Left lobe of liver (tissue), 2 donors: ENCODE data around the gene GP1BB. TPM values are rescaled to one million over a fixed set of nuclear protein-coding genes. Genes with fewer than 3 reads are reported as not detected.
A peak's percentile ranks its signal among the peaks of the same experiment; 100 is the strongest.
"Not testable (repeated sequence)": the region's sequence is repeated elsewhere in the genome, so short reads cannot be mapped to it uniquely, and the experiment has no call there.

Source experiments
- ATAC-seq: fragments of 200-7000 bp; cut with Tn5 transposase; one replicate; pipeline ENCODE4 v1.9.1; 2020; ENCODE audit warnings: mild to moderate bottlenecking, moderate library complexity
- DNase-seq: peaks from one replicate; pipeline ENCODE4 v3.0.0-alpha.2; 2020; ENCODE audit warnings: low spot score
- total RNA-seq: library from RNA; stranded (reverse); gene quantifications from one replicate; pipeline ENCODE4 v1.2.1, GENCODE V29; 2021
- donor health status: DM: no; HTN: no; CAD: no; lungs with moderate emphysema.
- donor health status: DM: no; HTN: yes; CAD: no.

The GP1BB gene
- total RNA-seq, 1 donor from 2014 or later, result 0.75 TPM

DNA sequence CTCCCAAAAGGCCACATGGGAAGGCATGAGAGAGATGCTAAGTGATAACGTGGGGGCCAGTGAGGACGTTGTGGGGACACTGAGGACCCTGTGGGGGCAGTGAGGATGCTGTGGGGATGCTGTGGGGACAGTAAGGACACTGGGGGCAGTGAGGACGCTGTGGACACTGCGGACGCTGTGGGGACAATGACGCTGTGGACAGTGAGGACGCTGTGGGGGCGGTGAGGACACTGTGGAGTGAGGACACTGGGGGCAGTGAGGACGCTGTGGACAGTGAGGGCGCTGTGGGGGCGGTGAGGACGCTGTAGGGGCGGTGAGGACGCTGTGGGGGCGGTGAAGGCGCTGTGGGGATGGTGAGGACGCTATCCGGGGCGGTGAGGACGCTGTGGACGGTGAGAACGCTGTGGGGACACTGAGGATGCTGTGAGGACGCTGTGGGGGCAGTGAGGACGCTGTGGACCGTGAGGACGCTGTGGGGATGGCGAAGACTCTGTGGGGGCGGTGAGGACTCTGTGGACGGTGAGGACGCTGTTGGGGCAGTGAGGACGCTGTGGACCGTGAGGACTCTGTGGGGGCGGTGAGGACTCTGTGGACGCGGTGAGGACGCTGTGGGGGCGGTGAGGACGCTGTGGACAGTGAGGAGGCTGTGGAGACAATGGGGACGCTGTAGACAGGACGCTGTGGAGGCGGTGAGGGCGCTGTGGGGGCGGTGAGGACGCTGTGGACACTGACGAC is 1.8 kb downstream of the GP1BB start:
- ATAC-seq (no peak), DNase-seq (no peak)

DNA sequence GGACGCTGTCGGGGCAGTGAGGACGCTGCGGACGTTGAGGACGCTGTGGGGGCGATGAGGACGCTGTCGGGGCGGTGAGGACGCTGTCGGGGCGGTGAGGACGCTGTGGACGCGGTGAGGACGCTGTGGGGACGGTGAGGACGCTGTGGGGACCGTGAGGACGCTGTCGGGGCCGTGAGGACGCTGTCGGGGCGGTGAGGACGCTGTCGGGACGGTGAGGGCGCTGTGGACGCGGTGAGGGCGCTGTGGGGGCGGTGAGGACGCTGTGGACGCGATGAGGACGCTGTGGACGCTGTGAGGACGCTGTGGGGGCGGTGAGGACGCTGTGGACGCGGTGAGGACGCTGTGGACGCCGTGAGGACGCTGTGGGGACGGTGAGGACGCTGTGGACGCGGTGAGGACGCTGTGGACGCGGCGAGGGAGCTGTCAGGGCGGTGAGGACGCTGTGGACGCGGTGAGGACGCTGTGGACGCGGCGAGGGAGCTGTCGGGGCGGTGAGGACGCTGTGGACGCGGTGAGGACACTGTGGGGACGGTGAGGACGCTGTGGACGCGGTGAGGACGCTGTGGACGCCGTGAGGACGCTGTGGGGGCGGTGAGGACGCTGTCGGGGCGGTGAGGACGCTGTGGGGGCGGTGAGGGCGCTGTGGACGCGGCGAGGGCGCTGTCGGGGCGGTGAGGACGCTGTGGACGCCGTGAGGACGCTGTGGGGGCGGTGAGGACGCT is 2.9 kb downstream of the GP1BB start:
- not testable (repeated sequence) for ATAC-seq

DNA sequence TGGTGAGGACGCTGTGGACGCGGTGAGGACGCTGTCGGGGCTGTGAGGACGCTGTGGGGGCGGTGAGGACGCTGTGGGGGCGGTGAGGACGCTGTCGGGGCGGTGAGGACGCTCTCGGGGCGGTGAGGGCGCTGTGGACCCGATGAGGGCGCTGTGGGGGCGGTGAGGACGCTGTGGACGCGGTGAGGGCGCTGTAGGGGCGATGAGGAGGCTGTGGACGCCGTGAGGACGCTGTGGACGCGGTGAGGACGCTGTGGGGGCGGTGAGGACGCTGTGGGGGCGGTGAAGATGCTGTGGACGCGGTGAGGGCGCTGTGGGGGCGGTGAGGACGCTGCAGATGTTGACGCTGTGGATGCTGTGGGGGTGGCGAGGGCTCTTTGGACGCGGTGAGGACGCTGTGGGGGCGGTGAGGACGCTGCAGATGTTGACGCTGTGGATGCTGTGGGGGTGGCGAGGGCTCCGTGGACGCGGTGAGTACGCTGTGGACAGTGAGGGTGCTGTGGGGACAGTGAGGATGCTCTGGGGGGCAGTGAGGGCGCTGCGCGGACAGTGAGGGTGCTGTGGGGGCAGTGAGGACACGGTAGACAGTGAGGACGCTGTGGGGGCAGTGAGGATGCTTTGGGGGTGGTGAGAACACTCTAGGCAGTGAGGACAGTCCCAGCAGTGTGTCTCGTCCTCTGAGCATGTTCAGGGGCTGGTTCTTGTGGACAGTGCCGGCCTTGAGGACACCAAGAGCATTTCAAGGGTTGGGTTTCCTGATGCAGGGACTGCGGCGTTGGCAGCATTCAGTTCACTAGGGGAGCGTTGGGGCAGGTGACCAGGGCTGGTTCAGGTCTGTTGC is 4.2 kb downstream of the GP1BB start:
- no peak for ATAC-seq
- no peak for DNase-seq

More for the DNA sequence above, 2.9 kb downstream of the GP1BB start:
- DNase-seq, result not testable (repeated sequence)

DNA sequence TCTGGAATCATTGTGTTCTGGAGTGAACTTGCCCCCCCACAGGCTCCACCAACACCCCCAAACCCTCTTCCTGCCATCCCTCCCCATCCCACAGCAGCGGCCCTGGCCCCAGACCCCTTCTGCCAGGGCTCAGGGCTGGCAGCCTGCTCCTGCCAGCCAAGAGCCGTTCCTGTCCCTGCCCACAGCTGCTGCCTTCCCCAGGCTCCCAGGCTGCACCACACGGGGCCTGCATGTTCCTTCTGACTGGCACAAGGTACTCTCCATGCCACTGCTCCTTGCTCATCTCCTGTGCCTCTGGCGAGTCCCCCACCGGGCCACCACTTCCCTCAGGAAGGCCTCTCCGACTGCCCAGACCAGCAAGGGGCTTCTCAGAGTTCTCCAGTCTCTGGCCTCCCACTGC is 4.9 kb downstream of the GP1BB start:
- ATAC-seq (no peak), DNase-seq (no peak)

DNA sequence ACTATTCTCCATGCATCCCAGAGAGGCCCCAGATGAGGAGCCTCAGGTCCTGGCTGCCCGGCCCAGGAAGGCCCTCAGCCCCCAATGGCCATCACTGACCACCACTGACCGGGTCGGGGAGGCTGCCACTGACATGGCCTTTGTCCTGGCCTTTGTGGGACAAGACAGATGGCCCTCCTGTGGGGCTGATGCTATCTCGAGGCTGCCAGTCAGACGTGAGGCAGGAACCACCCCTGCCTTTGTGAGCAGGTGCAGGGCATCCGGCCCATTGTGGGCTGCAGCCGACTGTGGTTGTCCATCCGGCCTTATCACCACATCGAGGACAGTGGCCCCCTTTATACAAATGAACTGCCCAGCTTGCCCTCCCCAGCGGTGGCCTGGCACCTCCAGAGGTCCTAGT is 5.5 kb downstream of the GP1BB start:
- ATAC-seq, result no peak
- no peak for DNase-seq

DNA sequence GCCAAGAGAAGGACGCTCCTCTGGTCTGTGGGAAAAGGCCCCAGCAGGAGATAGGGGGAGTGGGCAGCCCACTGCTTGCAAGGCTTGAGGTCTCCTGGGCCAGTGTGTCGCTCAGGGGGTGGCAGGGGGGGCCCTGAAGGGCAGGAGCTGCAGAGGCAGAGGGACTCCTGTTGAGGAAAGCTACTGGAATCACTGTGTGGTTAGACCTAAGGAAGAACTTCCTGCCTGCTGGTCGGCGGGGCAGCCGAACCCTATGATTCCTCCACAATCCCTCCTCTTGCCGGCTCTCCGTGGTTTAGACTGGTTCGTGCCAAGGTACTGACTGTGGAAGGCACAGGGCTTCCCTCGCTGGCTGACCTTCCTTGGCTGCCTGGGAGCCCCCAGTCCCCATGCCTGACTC is 6.2 kb downstream of the GP1BB start:
- no peak for ATAC-seq

DNA sequence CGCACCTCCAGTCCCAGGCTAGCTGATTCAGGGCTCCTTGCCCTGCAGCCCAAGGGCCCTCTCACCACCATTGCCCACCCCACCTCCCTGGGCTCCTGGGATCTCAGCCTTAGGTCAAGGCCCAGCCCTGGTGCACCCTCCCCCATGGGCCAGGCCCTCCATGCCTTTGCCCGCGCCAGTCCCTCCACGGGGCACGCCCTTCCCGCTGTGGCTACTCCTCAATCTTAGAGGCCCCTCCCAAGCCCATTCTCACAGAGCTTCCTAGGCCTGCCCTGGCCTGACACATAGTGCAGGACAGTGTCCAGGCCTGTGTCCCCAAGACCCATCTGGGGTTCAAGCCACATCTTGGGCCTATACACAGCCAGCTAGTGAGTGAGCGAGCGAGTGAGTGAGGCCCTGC is 6.9 kb downstream of the GP1BB start:
- ATAC-seq, result no peak
- DNase-seq, result no peak

More for the DNA sequence above, 6.2 kb downstream of the GP1BB start:
- no peak for DNase-seq

DNA sequence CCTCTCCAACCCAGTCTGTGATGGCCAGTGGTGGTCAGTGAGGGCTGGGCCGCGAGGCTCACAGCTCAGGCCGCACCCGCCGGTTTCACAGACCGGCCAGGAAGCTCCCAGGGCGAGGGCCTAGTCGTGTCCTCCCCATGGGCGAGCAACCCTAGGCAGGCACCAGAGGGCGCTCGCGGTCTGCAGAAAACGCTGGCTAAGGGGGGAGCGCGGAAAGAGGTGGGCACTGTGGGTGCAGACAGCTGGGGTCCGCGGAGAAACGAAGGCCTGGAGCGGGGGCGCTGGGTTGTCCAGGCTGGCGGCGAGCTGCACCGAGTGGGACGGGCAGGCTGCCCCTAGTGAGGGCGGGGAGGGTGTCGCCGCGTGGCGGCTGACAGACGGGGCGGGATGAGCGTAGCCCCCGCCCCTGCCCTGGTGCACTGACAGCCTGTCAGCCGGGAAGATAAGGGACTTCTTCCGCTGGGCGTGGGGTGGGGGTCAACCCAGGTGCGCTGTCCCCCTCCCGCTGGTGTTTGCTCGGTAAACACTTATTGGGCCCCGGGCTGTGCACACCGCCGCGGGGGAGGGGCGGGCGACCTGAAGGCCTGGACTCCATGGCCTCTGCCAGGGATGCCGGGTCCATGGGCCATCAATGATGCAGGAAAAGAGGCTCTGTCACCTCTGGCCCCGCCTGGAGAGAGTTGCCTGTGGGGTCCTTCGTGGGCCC is 7.5 kb downstream of the GP1BB start:
- DNase-seq (peak; percentile 80), ATAC-seq (peak; percentile 95)

DNA sequence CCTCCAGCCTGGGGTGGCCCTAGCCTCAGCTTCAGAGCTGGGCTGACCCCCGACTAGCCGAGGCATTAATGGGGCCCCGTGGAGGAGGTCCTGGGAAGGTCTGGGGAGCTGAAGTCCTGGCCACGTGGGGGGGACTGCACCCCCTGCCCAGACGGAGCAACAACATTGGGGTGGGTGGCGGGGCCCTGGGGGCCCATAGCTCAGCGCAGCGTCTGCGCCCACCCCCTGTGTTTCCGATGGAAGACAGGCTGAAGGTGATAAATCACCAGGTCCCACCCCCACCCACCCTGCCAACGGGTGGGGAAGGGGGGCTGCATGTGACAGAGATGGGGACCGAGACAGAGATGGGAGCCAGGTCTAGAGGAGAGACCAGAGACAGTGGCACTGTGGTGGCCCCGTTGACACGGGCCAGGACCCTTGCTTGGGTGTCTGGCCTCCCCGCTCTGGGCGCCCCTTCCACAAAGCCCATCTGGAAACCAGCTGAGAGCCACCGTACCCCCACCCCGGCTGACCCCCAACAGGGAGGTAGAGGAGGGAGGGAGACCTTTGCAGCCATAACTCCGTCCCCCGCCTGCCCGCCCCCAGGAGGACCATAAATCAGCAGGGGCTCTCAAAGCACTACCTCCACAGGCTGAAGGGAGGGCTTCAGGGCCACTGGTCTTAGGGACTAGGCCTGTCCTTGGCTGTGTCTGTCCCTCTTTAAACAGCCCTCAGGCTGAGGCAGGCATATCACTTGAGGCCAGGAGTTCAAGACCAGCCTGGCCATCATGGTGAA is 8.2 kb downstream of the GP1BB start:
- ATAC-seq (no peak), DNase-seq (no peak)

DNA sequence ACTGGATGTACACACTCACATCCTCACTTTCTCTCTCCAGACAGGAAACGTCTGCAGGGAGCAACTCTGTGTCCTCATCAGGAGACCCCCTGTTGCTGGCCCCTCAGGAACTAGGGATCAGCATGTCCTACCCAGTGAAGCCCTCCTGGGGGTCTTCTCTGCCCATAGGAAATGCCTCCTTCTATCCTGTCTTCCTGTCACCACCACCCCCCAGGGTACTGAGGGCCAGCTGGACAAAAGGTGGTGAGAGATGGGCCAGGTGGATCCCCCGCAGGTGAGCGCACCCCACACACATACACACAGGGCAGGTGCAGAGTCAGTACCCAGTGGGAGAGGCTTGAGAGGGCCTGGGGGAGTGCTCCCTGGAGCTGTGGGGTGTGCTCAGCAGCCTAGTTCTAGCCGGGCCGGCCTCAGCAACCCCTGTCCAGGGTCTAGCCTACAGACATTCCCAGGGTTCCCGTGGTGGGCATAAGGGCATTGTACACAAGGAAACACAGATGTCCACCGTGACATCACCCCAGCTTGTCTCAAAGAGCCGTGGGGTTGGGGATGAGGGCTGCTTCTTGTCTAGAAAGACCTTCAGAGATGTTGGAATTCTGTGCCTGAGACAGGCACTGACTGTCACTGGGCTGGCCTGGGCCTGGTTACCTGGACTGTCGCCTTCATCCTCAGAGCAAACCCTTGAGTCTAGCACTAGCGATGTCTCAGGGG is 9.2 kb downstream of the GP1BB start:
- no peak for ATAC-seq
- DNase-seq, result no peak

DNA sequence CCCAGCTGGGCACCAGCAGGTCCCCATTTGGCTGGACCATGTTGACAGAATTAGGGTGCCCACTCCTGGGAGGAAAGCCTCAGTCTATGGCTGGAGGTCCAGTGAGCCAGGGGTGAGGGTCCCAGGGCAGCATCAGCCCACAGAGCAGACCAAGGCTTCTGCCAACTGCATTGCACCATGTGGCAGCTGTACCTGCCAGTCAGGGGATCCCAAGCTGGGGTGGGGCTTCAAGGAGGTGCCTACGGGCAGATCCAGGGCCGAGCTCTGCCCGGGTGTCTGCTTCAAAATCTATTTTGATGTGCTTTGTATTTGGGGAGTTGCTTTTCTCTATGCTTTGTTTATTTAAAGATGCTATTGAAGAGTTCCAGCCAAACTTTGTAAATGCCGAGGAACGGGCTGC is 10.4 kb downstream of the GP1BB start:
- DNase-seq (no peak), ATAC-seq (no peak)

DNA sequence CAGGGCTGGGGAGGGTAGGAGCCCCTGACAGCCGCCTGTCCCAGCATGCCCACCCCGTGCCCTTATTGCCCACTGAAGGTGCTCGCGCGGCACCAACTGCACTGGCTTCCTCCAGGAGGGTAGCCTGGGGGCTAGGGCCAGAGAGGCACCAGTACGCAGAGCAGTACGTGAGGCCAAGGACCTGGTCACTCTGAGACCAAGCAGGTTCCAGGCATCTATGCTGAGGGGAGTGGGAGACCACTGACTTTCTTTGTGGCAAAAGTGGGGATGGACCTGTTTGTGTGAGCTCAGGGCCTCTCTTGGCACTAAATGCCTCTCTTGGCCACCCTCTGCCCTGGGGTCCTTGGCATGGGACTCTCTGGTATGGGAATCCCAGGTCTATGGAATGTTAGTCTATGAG is 10.8 kb downstream of the GP1BB start:
- no peak for DNase-seq
- ATAC-seq, result no peak

DNA sequence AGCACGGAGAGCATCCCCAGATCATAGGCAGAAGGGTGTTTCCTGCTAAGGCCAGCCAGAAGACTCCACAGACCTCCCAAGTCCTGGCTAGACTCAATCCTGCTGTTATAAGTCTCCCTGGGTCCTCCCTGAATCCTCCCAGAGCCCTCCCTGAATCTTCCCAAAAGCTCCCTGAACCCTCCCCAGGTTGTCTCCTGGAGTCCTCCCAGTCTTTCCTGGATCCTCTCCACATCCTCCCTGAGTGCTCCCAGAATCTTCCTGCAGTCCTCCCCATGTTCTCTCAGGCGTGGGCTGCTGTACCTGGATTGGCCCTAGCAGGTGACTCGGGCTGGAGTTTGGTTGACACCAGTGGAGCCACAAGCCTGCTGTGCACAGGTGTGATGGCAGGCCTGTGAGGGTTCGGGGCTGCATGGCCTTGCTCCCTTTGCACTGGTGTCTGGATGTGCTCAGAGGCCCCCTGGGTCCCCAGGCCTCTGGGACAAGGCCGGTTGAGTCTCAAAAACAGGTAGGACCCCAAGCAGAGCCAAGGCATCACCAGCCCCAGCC is 11.6 kb downstream of the GP1BB start:
- no peak for DNase-seq
- ATAC-seq, result no peak

DNA sequence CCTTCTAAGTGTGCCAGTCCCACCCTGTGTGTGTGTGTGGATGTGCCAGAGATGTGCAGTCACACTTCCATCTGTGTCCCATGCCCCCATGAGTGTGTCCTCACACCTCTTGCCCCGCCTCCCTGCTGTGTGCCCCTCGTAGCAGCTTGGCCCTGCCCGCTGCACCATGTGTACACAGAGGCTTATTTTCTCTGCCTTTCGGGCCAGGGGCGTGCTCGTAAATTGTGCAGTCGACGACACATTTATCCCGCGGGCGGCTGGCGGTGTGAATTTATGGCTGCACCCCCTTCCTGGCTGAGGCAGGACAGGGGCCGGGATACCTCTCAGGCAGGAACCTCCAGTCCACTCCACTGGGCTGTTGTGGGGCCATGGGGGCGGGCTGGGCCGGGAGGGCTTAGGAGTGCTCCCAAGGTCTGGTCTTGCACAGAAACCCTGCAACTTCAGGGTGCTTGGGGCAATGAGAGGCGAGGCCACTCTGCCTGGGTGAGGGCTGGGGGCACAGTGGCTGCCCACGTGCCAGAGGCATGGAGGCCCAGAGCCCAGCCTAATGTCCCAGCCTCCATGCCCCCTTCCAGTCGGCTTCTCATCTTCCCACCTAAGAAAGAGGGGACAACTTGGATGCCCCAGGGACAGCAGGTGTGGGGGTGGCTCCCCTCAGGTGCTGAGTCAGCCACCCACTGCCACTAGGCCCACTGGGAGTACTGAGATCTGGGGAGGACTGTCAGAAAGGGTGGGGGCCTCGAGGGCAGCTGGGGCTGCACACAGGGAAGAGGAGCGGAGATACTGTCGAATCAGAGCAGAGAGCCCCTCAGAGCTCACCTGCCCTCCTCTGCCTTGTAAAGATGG is 12.5 kb downstream of the GP1BB start:
- ATAC-seq (no peak), DNase-seq (no peak)

DNA sequence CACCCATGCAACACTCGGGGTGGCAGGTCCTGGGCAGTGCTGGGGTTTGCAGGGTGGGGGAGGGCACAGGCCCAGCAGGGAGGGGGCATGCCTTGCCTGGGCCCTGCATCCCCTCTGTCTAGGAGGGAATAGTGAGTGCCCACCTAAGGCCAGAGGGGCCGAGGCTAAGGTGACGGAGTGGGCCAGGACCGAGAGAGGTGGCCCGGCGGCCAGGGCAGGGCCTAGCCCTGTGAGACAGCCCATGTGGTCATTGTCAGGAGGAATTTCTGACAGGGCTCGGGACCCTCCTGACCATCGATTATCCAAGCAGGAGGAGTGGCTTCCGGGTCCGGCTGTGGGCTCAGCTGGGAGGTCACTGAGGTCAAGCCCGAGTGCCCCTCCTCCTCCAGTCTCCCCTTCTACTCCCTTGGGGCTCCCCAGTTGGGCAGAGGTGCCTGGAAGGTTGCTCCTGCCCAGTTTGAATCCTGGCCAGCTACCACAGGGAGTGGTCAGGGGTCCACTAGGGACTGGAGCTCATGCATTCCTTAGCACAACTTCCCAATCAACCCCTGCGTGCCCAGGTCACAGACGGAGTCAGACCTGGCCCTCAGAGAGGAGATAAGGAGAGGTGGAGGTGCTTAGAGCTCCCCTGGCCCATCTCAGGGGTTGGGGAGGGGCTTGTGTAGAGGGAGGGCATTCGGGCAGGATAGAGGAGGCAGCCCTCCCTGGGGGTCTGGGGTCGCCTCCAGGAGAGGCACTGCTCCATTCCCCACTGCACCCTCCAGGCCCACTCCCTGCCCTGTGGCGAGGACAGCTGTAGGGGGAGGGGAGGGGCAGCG is 14.7 kb downstream of the GP1BB start:
- ATAC-seq (no peak), DNase-seq (no peak)

DNA sequence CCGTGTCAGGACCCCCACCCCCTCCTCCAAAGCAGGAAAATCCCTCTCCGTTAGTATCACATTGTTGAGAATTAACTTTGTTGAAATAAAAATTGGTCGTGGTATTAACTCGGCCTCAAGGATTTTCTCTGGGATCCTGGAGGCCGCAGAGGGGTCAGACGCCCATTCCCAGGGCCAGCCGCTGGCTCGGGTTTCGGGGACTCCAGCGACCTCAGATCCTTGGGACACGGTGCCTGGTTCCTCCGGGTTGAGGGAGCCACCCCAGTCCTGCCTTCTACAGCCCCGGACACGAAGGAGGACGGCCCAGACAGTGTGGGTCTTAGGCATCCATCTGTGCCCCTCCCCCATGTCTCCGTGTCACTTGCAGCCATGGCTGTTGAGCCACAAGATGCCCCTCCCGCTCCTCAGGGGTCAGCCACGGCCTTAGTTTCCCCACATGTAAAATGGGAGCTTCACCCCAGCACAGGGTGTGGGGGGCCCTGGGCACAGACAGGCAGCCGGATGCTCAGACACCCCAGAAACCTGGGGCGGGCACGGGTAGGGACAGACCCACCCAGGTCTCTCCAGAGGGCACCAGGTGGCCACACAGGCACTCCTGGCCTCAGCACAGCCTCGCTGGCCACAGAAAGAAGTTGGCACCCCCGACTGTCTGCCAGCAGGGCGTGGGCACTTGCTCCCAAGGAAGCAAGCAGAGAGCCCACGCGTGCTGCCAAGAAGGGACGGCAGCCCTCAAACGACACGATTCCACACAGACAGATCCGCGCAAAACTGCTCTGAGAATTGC is 15.5 kb downstream of the GP1BB start:
- DNase-seq (no peak), ATAC-seq (no peak)

DNA sequence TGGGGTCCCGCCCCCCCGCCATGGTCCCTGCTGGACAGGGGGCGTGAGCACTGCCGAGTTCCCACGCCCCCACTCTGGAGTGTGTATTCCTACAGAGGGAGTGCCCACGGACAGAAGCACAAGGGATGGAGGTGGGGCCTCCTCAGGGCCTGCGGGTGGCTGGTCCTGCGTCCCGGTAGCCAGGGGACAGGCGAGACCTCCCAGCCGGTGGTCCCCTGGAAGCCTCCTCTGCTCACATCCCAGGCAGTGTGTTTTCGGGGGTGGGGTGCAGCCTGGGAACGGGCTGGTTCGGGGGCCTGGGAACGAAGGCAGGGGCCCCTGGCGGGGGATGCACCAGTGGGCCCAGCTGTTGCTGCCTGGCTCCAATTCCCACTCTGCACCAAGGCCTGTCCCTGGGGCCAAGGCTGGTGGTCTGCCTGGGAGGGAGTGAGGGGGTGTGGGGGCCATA is 16.1 kb downstream of the GP1BB start:
- ATAC-seq, result no peak
- no peak for DNase-seq
